Measurements from ENCODE around the gene CEP290.

DNA sequence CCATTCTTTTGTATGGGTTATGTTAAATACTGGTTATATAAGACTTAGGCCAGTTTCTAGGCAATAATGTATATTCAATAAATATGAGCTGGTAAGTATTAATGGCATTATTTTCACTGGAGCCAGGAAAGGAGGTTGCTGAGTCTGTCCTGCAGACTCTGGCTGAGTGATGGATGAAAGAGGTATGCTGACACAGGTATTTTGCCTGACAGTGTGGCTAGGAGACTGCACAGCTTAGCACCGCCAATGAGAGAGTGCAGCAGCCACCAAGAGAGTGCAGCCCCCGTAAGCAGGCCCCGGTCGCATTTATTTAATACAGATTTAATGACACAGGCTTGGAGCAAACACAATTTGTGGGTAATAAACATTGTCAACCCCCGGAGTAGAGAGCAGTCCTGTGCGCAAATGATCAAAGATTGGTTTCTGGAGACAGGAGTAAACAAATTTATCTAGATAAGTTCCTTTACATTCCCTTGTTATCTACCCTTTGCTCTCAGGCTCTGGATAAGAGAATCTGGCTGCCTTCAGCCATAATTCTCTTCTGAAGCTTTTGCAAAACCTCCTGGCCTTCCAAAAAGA is 37.6 kb upstream of the CEP290 start:
- TF ChIP-seq POLR2A (IDR thresholded peaks at IDR 0.05) = no peak
- TF ChIP-seq, protein P1, sequence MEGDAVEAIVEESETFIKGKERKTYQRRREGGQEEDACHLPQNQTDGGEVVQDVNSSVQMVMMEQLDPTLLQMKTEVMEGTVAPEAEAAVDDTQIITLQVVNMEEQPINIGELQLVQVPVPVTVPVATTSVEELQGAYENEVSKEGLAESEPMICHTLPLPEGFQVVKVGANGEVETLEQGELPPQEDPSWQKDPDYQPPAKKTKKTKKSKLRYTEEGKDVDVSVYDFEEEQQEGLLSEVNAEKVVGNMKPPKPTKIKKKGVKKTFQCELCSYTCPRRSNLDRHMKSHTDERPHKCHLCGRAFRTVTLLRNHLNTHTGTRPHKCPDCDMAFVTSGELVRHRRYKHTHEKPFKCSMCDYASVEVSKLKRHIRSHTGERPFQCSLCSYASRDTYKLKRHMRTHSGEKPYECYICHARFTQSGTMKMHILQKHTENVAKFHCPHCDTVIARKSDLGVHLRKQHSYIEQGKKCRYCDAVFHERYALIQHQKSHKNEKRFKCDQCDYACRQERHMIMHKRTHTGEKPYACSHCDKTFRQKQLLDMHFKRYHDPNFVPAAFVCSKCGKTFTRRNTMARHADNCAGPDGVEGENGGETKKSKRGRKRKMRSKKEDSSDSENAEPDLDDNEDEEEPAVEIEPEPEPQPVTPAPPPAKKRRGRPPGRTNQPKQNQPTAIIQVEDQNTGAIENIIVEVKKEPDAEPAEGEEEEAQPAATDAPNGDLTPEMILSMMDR (IDR thresholded peaks at IDR 0.05) = no peak
- no peak for TF ChIP-seq EP300 (IDR thresholded peaks at IDR 0.05)
- no peak for TF ChIP-seq POLR2AphosphoS5 (IDR thresholded peaks at IDR 0.05)

All from gastroesophageal sphincter (tissue), 3 donors.